Measurements from ENCODE around the gene KCNMA1. TPM values are rescaled to one million over a fixed set of nuclear protein-coding genes. Genes with fewer than 3 reads are reported as not detected.

The KCNMA1 gene
- total and polyA plus RNA-seq, 2 donors (not counting 1 experiment from before 2014, with no cell fraction given), result 0.82 to 3.1 TPM

DNA sequence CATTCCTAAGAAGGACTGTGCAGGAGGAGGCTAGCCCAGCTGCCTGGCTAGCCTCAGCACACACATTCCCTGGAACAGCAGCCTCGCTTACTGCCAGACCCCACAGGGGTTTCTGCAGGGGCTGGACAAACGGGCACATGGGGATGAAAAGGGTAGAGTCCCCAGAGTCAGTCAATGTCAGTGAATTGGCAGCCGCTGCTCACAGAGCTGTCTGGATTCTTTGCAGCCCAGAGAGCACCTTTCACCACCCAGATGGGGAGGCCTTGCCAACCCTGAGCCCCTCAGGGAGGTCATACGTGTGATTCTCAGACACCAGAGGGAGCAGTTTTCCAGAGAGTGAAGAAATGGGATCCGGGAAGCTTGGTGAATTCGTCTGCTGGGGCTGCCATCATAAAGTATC lies 143.3 kb downstream of the KCNMA1 start:
- ChIA-PET POLR2A (no interaction called here), CTCF (no interaction called here)
- Histone ChIP-seq H3K27me3 (replicated peaks in 1 of 4; ENCODE audit: control extremely low read depth in 1 of 4, control insufficient read depth in 3 of 4, insufficient read depth in 4 of 4, low read length in 3 of 4) (peaks cover 0 to 4% (median 0%) of the 10 kb centered on the region in 4 experiments), H3K79me2 (ENCODE audit: control insufficient read depth, insufficient read depth, low read length) (no peaks in the 10 kb centered on the region), H4K20me1 (ENCODE audit: control insufficient read depth, insufficient read depth, low read length, poor library complexity, severe bottlenecking) (no peaks in the 10 kb centered on the region), H3K4me3 (ENCODE audit: control extremely low read depth in 1 of 5, extremely low read depth in 1 of 5, insufficient read depth in 1 of 5, low read depth in 2 of 5, low read length in 4 of 5) (no peak overlapping the region), H3K27ac (ENCODE audit: low read length in 2 of 2) (no peak overlapping the region), H3K4me1 (ENCODE audit: control insufficient read depth in 2 of 2, insufficient read depth in 2 of 2, low read length in 2 of 2) (peaks cover 0 to 10% of the 10 kb centered on the region in 2 donors), H3K4me2 (replicated peaks; ENCODE audit: low read depth, low read length, poor library complexity, severe bottlenecking) (no peak overlapping the region), H3K9ac (ENCODE audit: low read length) (no peak overlapping the region), H3K9me3 (ENCODE audit: control extremely low read depth in 1 of 3, control insufficient read depth in 2 of 3, insufficient read depth in 1 of 3, low read length in 2 of 3) (no peaks in the 10 kb centered on the region), H3K36me3 (replicated peaks in 1 of 2; ENCODE audit: control extremely low read depth in 1 of 2, control insufficient read depth in 1 of 2, extremely low read depth in 1 of 2, insufficient read depth in 2 of 2, low read length in 1 of 2) (no peaks in the 10 kb centered on the region), H2AFZ (ENCODE audit: insufficient read depth, low read depth, low read length, poor library complexity, severe bottlenecking) (no peak overlapping the region)
- H3K4me1 Mint-ChIP-seq, result peaks cover 12% of the 10 kb centered on the region
- DNase-seq (no peak), ATAC-seq (ENCODE audit: low read depth) (no peak)
- H3K27ac Mint-ChIP-seq, result no peak overlapping the region
- no peak overlapping the region for H3K4me3 Mint-ChIP-seq
- H3K9me3 Mint-ChIP-seq (ENCODE audit: insufficient read depth), result no peaks in the 10 kb centered on the region
- intact Hi-C loops (cut with micrococcal nuclease), result no loop called here
- TF ChIP-seq EZH2 (IDR thresholded peaks at IDR 0.05; ENCODE audit: borderline replicate concordance, insufficient read depth, low read depth, low read length, poor library complexity, severe bottlenecking) (no peak), CTCF (IDR thresholded peaks at IDR 0.05) (no peak)
- WGBS (ENCODE audit: insufficient coverage), result 80% methylated on average over 4 of the region's 6 CpGs
- H3K27me3 Mint-ChIP-seq, result peaks cover 4% of the 10 kb centered on the region

DNA sequence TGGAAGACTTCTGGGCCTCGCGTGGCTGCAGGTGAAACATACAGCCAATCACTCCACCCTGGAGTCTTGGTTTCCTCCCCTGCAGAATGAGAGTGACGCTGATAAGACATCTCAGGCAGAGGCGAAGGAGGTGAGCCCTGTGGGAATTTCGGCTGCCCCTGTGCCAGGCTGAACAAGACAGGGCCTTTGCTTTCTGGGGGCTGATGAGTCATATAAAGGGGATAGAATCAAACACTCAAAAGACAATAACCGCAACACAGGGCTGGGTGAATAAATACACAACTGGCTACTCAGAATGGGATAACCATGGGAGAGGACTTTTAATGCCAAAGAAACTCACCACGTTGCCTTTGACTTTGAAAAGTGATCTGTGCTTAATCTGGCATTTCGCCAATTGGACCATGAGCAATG lies 143.8 kb downstream of the KCNMA1 start:
- no peak overlapping the region for H3K4me3 Mint-ChIP-seq
- no peaks in the 10 kb centered on the region for H3K9me3 ChIP-seq (ENCODE audit: control extremely low read depth in 1 of 3, control insufficient read depth in 2 of 3, insufficient read depth in 1 of 3, low read length in 2 of 3)
- peaks cover 0 to 10% of the 10 kb centered on the region in 2 donors for H3K4me1 ChIP-seq (ENCODE audit: control insufficient read depth in 2 of 2, insufficient read depth in 2 of 2, low read length in 2 of 2)
- no peaks in the 10 kb centered on the region for H4K20me1 ChIP-seq (ENCODE audit: control insufficient read depth, insufficient read depth, low read length, poor library complexity, severe bottlenecking)
- no peaks in the 10 kb centered on the region for H3K9me3 Mint-ChIP-seq (ENCODE audit: insufficient read depth)
- no peak overlapping the region for H3K9ac ChIP-seq (ENCODE audit: low read length)
- H3K27me3 Mint-ChIP-seq, result peaks cover 4% of the 10 kb centered on the region
- TF ChIP-seq CTCF (IDR thresholded peaks at IDR 0.05), result no peak
- TF ChIP-seq EZH2 (IDR thresholded peaks at IDR 0.05; ENCODE audit: borderline replicate concordance, insufficient read depth, low read depth, low read length, poor library complexity, severe bottlenecking), result no peak
- H2AFZ ChIP-seq (ENCODE audit: insufficient read depth, low read depth, low read length, poor library complexity, severe bottlenecking), result no peak overlapping the region
- no peaks in the 10 kb centered on the region for H3K36me3 ChIP-seq (replicated peaks in 1 of 2; ENCODE audit: control extremely low read depth in 1 of 2, control insufficient read depth in 1 of 2, extremely low read depth in 1 of 2, insufficient read depth in 2 of 2, low read length in 1 of 2)
- ATAC-seq (ENCODE audit: low read depth), result no peak
- DNase-seq, result no peak
- ChIA-PET CTCF (no interaction called here), POLR2A (no interaction called here)
- no peak overlapping the region for H3K4me3 ChIP-seq (ENCODE audit: control extremely low read depth in 1 of 5, extremely low read depth in 1 of 5, insufficient read depth in 1 of 5, low read depth in 2 of 5, low read length in 4 of 5)
- no peak overlapping the region for H3K27ac ChIP-seq (ENCODE audit: low read length in 2 of 2)
- H3K79me2 ChIP-seq (ENCODE audit: control insufficient read depth, insufficient read depth, low read length), result no peaks in the 10 kb centered on the region
- H3K4me2 ChIP-seq (replicated peaks; ENCODE audit: low read depth, low read length, poor library complexity, severe bottlenecking), result no peak overlapping the region
- peaks cover 12% of the 10 kb centered on the region for H3K4me1 Mint-ChIP-seq
- H3K27me3 ChIP-seq (replicated peaks in 1 of 4; ENCODE audit: control extremely low read depth in 1 of 4, control insufficient read depth in 3 of 4, insufficient read depth in 4 of 4, low read length in 3 of 4), result peaks cover 0 to 4% (median 0%) of the 10 kb centered on the region in 4 experiments
- intact Hi-C loops (cut with micrococcal nuclease), result no loop called here
- WGBS (ENCODE audit: insufficient coverage), result 89% methylated on average over 4 of the region's 8 CpGs
- H3K27ac Mint-ChIP-seq, result no peak overlapping the region

All from B cell (primary cell).